Right lobe of liver (tissue), 4 donors: Measurements from ENCODE around the gene FRS2.
"Not testable (repeated sequence)": the region's sequence is repeated elsewhere in the genome, so short reads cannot be mapped to it uniquely, and the experiment has no call there.

Experiments used
- POLR2A ChIP-seq: fragments of 450-650 bp; IDR thresholded peaks from one replicate; pipeline ENCODE4 v1.6.1; 2017; ENCODE audit warnings: antibody characterized with exemption, mild to moderate bottlenecking
- TF ChIP-seq, protein P1 (sequence below), 4 donors: fragments of 200-600 bp in 3 of 4; fragments of 450-650 bp in 1 of 4; IDR thresholded peaks; one replicate each; pipeline versions ENCODE4 v1.5.1 to v1.8.0; 2016 to 2022; ENCODE audit warnings: antibody characterized with exemption in 4 of 4, mild to moderate bottlenecking in 2 of 4
- donor health status: DM: no; HTN: no; CAD: no.
- donor health status: DM: no; HTN: no; CAD: no.
- donor health status: DM: no; HTN: yes; CAD: no.

DNA sequence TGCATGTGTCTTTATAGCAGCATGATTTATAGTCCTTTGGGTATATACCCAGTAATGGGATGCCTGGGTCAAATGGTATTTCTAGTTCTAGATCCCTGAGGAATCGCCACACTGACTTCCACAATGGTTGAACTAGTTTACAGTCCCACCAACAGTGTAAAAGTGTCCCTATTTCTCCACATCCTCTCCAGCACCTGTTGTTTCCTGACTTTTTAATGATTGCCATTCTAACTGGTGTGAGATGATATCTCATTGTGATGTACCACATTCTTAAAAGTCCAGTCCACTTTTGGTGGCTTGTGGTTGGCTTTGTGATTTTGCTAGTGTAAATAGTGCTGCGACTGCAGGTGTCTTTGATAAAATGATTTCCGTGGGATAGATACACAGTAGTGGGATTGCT lies 134.1 kb downstream of the FRS2 start:
- TF ChIP-seq, protein P1, sequence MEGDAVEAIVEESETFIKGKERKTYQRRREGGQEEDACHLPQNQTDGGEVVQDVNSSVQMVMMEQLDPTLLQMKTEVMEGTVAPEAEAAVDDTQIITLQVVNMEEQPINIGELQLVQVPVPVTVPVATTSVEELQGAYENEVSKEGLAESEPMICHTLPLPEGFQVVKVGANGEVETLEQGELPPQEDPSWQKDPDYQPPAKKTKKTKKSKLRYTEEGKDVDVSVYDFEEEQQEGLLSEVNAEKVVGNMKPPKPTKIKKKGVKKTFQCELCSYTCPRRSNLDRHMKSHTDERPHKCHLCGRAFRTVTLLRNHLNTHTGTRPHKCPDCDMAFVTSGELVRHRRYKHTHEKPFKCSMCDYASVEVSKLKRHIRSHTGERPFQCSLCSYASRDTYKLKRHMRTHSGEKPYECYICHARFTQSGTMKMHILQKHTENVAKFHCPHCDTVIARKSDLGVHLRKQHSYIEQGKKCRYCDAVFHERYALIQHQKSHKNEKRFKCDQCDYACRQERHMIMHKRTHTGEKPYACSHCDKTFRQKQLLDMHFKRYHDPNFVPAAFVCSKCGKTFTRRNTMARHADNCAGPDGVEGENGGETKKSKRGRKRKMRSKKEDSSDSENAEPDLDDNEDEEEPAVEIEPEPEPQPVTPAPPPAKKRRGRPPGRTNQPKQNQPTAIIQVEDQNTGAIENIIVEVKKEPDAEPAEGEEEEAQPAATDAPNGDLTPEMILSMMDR (IDR thresholded peaks at IDR 0.05) = not testable (repeated sequence)
- TF ChIP-seq POLR2A = not testable (repeated sequence)
